Endothelial cell of umbilical vein (primary cell): ENCODE data around the gene RASAL1. TPM values are rescaled to one million over a fixed set of nuclear protein-coding genes. Genes with fewer than 3 reads are reported as not detected.

Source experiments
- BruUV-seq: library from RNA; stranded (reverse); fragments of 400-500 nt; replicated peaks from 2 replicates; lab custom pipeline; 2021; lab: Mats Ljungman, UMichigan
- CTCF ChIA-PET: fragments of 300-600, 350-600 bp; sonication (Branson Sonifier 250); formaldehyde crosslinking; loops from one replicate; lab custom pipeline; 2021; ENCODE audit warnings: antibody characterized with exemption, inconsistent platforms; lab: Charles Lee
- POLR2A ChIA-PET: fragments of 300-600, 350-600 bp; sonication (Branson Sonifier 250); formaldehyde crosslinking; loops from one replicate; lab custom pipeline; 2021; ENCODE audit warnings: antibody characterized with exemption, inconsistent platforms; lab: Charles Lee
- DNase-seq: peaks from one replicate; pipeline ENCODE4 v3.0.0-alpha.2; 2011; ENCODE audit warnings: low read depth, low spot score
- FAIRE-seq: peaks from 2 replicates; lab custom pipeline; 2011; peaks lifted over from hg19 to GRCh38; lab: Jason Lieb, UNC
- H2AFZ ChIP-seq: 2 replicates; pipeline ENCODE4 v1.6.0; 2012; ENCODE audit warnings: low read depth, low read length, control low read depth, inconsistent platforms
- H3K27ac ChIP-seq: 2 replicates; pipeline ENCODE4 v1.5.1; 2011; ENCODE audit warnings: low read depth, mild to moderate bottlenecking, control low read depth, low read length, moderate library complexity; ENCODE audit not compliant: insufficient read depth
- H3K27me3 ChIP-seq, 2 experiments: 2 replicates each; pipeline versions ENCODE4 v1.6.0 to v1.6.1; 2011; ENCODE audit warnings: low read length in 2 of 2, mixed read lengths in 1 of 2; ENCODE audit not compliant: control insufficient read depth in 2 of 2, insufficient read depth in 2 of 2
- H3K36me3 ChIP-seq, 2 experiments: 2 replicates in 1 of 2; 3 replicates in 1 of 2; pipeline ENCODE4 v1.5.1; 2011; ENCODE audit warnings: low read length in 2 of 2, mild to moderate bottlenecking in 1 of 2, moderate library complexity in 1 of 2; ENCODE audit not compliant: control insufficient read depth in 2 of 2, insufficient read depth in 2 of 2; ENCODE audit errors: extremely low read depth in 1 of 2
- H3K4me1 ChIP-seq: 3 replicates; pipeline ENCODE4 v1.5.1; 2011; ENCODE audit warnings: mild to moderate bottlenecking, low read length; ENCODE audit not compliant: control insufficient read depth, insufficient read depth; ENCODE audit errors: extremely low read depth
- H3K4me2 ChIP-seq: 2 replicates; pipeline ENCODE4 v1.6.1; 2011; ENCODE audit warnings: low read length, control low read depth, mixed read lengths; ENCODE audit not compliant: insufficient read depth
- H3K4me3 ChIP-seq, 3 experiments: fragments of 200-600 bp in 1 of 3; sonication (generic), shearing (Covaris generic) in 1 of 3; replicated peaks in 1 of 3; 2 replicates each; pipeline ENCODE4 v1.5.1; 2011 to 2016; ENCODE audit warnings: control low read depth in 3 of 3, low read length in 3 of 3, mild to moderate bottlenecking in 2 of 3, inconsistent platforms in 1 of 3, low read depth in 1 of 3, moderate library complexity in 1 of 3; ENCODE audit not compliant: insufficient read depth in 1 of 3
- H3K79me2 ChIP-seq: 2 replicates; pipeline ENCODE4 v1.6.0; 2012; ENCODE audit warnings: low read length, inconsistent platforms; ENCODE audit not compliant: control insufficient read depth, insufficient read depth
- H3K9ac ChIP-seq: replicated peaks from 2 replicates; pipeline ENCODE3; 2011; ENCODE audit warnings: low read length, control low read depth; ENCODE audit not compliant: insufficient read depth; ENCODE audit errors: extremely low read depth
- H3K9me1 ChIP-seq: replicated peaks from 3 replicates; pipeline ENCODE4 v1.6.0; 2011; ENCODE audit warnings: mild to moderate bottlenecking, low read length; ENCODE audit not compliant: control insufficient read depth, insufficient read depth; ENCODE audit errors: extremely low read depth
- H3K9me3 ChIP-seq: replicated peaks from 2 replicates; pipeline ENCODE4 v1.5.1; 2012; ENCODE audit warnings: low read length, inconsistent platforms; ENCODE audit not compliant: control insufficient read depth, insufficient read depth
- H4K20me1 ChIP-seq: replicated peaks from 2 replicates; pipeline ENCODE3; 2011; ENCODE audit warnings: mild to moderate bottlenecking, low read length; ENCODE audit not compliant: control insufficient read depth, insufficient read depth; ENCODE audit errors: extremely low read depth
- EZH2 ChIP-seq: IDR thresholded peaks from 2 replicates; pipeline ENCODE4 v1.6.1; 2012; ENCODE audit warnings: borderline replicate concordance, low read depth, mild to moderate bottlenecking, moderate library complexity, low read length, inconsistent platforms; ENCODE audit not compliant: severe bottlenecking
- FOS ChIP-seq: IDR thresholded peaks from 2 replicates; pipeline ENCODE4 v1.6.1; 2011; ENCODE audit warnings: mild to moderate bottlenecking, low read length, moderate library complexity, borderline replicate concordance; ENCODE audit not compliant: insufficient read depth
- GATA2 ChIP-seq: IDR thresholded peaks from 2 replicates; pipeline ENCODE4 v1.7.0; 2011; ENCODE audit warnings: low read depth, mild to moderate bottlenecking, moderate library complexity, mixed read lengths, low read length; ENCODE audit not compliant: insufficient read length, insufficient read depth
- JUN ChIP-seq: IDR thresholded peaks from 2 replicates; pipeline ENCODE4 v1.6.1; 2011; ENCODE audit warnings: borderline replicate concordance, low read depth; ENCODE audit not compliant: insufficient read length, insufficient read depth
- MYC ChIP-seq: IDR thresholded peaks from one replicate; pipeline ENCODE4 v1.6.1; 2011; ENCODE audit warnings: mild to moderate bottlenecking, low read depth, low read length
- POLR2A ChIP-seq: IDR thresholded peaks from 2 replicates; pipeline ENCODE4 v1.6.1; 2012; ENCODE audit warnings: low read depth, mild to moderate bottlenecking, control low read depth, low read length
- POLR2AphosphoS5 ChIP-seq: IDR thresholded peaks from 2 replicates; pipeline ENCODE4 v1.6.1; 2012; ENCODE audit warnings: low read depth, mild to moderate bottlenecking, control low read depth, low read length, moderate library complexity; ENCODE audit not compliant: insufficient read depth
- dilution Hi-C: fragments of 300-500 bp; cut with MboI; formaldehyde crosslinking; loops from one replicate; pipeline ENCODE4 v1.15.0; 2019; ENCODE audit warnings: low sequenced_read_pairs; ENCODE audit not compliant: extremely low pct_ligation_motif_present
- intact Hi-C: fragments of 100-400 bp; cut with micrococcal nuclease; formaldehyde crosslinking; loops from one replicate; pipeline ENCODE4 v1.10.0; 2022
- polyA plus RNA-seq, 4 experiments: library from polyadenylated mRNA; depleted of rRNA in 3 of 4; stranded (reverse) in 3 of 4; unstranded in 1 of 4; fragments of >200 nt; gene quantifications; 2 replicates each; pipeline versions ENCODE4 v1.2.1 to v1.2.3, GENCODE V29; 2011 to 2012; ENCODE audit warnings: missing spikeins in 1 of 4
- total RNA-seq: library from RNA; stranded (reverse); gene quantifications from 2 replicates; pipeline ENCODE4 v1.2.3, GENCODE V29; 2021
- TF ChIP-seq, protein P1 (sequence below): IDR thresholded peaks from 2 replicates; pipeline ENCODE4 v1.6.1; 2011; ENCODE audit not compliant: insufficient read depth, insufficient read length
- TF ChIP-seq, protein P2 (sequence below), 2 donors: IDR thresholded peaks; 1 replicate in 1 of 2; 2 replicates in 1 of 2; pipeline ENCODE4 v1.5.1; 2011; ENCODE audit warnings: low read length in 2 of 2, mild to moderate bottlenecking in 2 of 2, moderate library complexity in 2 of 2, control low read depth in 1 of 2, inconsistent platforms in 1 of 2, low read depth in 1 of 2; ENCODE audit not compliant: insufficient read depth in 1 of 2; ENCODE audit errors: extremely low read depth in 1 of 2

Gene RASAL1
- total and polyA plus RNA-seq, 2 donors (not counting 3 experiments of a cell fraction or from before 2014, with no cell fraction given), result not detected

GRCh38 chr12:113109872-113110599 is 25.5 kb downstream of the RASAL1 start:
- Histone ChIP-seq H2AFZ (no peak overlapping the region), H3K36me3 (no peaks in the 10 kb centered on the region), H3K9me1 (no peaks in the 10 kb centered on the region), H3K27ac (no peak overlapping the region), H3K79me2 (no peaks in the 10 kb centered on the region), H3K4me2 (no peak overlapping the region), H3K27me3 (peaks cover 0 to 1% of the 10 kb centered on the region in 2 experiments), H3K4me1 (no peaks in the 10 kb centered on the region), H3K9ac (no peak overlapping the region), H4K20me1 (no peaks in the 10 kb centered on the region), H3K9me3 (no peaks in the 10 kb centered on the region), H3K4me3 (no peak overlapping the region)
- no peak for TF ChIP-seq GATA2
- no peak for TF ChIP-seq JUN
- TF ChIP-seq, protein P1, sequence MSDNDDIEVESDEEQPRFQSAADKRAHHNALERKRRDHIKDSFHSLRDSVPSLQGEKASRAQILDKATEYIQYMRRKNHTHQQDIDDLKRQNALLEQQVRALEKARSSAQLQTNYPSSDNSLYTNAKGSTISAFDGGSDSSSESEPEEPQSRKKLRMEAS, result no peak
- TF ChIP-seq FOS, result no peak
- no peak for FAIRE-seq
- CTCF ChIA-PET, result interaction anchor here (1.2 to 1.7 kb wide), 3 partner anchors 12 to 316 kb away, joined by 4 to 6 read pairs (median 4); no protein-coding TSS in a partner anchor
- intact Hi-C loops, result no loop called here
- no TSS peak for BruUV-seq
- dilution Hi-C loops, result no loop called here
- POLR2A ChIA-PET, result no interaction called here
- DNase-seq, result no peak

DNA sequence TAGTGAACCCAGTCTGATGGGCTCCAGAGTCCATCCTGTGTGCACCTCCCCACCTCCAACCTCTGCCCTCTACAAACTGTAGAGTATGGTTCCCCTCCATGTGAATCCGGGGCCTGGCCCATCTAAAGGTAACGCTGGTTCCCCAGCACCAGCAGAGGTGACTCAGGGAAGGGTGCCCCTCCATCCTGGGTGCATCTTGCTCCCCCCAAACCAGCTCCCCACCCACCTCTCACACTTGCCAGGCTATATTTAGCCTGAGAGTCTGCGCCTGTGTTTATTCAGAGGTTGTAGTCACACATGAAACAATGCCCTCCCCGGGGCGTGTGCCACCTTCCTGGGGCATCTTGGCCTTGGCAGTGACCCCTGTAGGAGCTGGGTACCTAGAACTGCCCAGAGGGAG is 26.2 kb downstream of the RASAL1 start:
- intact Hi-C loops, result no loop called here
- Histone ChIP-seq H3K9me1 (no peaks in the 10 kb centered on the region), H3K4me3 (no peak overlapping the region), H3K4me2 (no peak overlapping the region), H2AFZ (no peak overlapping the region), H3K4me1 (no peaks in the 10 kb centered on the region), H3K9ac (no peak overlapping the region), H3K79me2 (no peaks in the 10 kb centered on the region), H3K27ac (no peak overlapping the region), H3K9me3 (no peaks in the 10 kb centered on the region), H3K27me3 (peaks cover 0 to 1% of the 10 kb centered on the region in 2 experiments), H4K20me1 (no peaks in the 10 kb centered on the region), H3K36me3 (no peaks in the 10 kb centered on the region)
- dilution Hi-C loops, result no loop called here
- CTCF ChIA-PET, result interaction anchor here (1.2 to 1.7 kb wide), 3 partner anchors 12 to 316 kb away, joined by 4 to 6 read pairs (median 4); no protein-coding TSS in a partner anchor
- no TSS peak for BruUV-seq
- no peak for DNase-seq
- POLR2A ChIA-PET, result interaction anchor here (0.7 kb wide), 1 partner anchor 687 kb away, joined by 5 read pairs; no protein-coding TSS in a partner anchor
- no peak for TF ChIP-seq EZH2
- TF ChIP-seq FOS, result no peak
- TF ChIP-seq, protein P2, sequence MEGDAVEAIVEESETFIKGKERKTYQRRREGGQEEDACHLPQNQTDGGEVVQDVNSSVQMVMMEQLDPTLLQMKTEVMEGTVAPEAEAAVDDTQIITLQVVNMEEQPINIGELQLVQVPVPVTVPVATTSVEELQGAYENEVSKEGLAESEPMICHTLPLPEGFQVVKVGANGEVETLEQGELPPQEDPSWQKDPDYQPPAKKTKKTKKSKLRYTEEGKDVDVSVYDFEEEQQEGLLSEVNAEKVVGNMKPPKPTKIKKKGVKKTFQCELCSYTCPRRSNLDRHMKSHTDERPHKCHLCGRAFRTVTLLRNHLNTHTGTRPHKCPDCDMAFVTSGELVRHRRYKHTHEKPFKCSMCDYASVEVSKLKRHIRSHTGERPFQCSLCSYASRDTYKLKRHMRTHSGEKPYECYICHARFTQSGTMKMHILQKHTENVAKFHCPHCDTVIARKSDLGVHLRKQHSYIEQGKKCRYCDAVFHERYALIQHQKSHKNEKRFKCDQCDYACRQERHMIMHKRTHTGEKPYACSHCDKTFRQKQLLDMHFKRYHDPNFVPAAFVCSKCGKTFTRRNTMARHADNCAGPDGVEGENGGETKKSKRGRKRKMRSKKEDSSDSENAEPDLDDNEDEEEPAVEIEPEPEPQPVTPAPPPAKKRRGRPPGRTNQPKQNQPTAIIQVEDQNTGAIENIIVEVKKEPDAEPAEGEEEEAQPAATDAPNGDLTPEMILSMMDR (IDR thresholded peaks at IDR 0.05; ENCODE audit: extremely low read depth in 1 of 2, insufficient read depth in 1 of 2, low read depth in 1 of 2, low read length in 2 of 2), result no peak
- no peak for TF ChIP-seq POLR2AphosphoS5
- TF ChIP-seq, protein P1, result no peak
- TF ChIP-seq GATA2, result no peak
- TF ChIP-seq MYC, result no peak
- TF ChIP-seq POLR2A, result no peak
- TF ChIP-seq JUN, result no peak
- no peak for FAIRE-seq
